OCI-LY3 (cell line): ENCODE results near the gene MFSD6.
"Not testable (repeated sequence)": the region's sequence is repeated elsewhere in the genome, so short reads cannot be mapped to it uniquely, and the experiment has no call there.

Experiments
- H2AFZ ChIP-seq: fragments of 200-600, 300-600 bp; shearing (Covaris generic); 2 replicates; pipeline ENCODE4 v1.6.0; 2014; ENCODE audit warnings: antibody characterized with exemption, low read depth, low read length
- H3K27ac ChIP-seq: fragments of 200-600, 300-600 bp; sonication (generic); 2 replicates; pipeline ENCODE4 v1.5.1; 2014; ENCODE audit warnings: mild to moderate bottlenecking, low read length, moderate library complexity, mixed read lengths
- H3K27me3 ChIP-seq: fragments of 200-600, 300-600 bp; sonication (generic); 2 replicates; pipeline ENCODE4 v1.6.1; 2014; ENCODE audit warnings: low read depth, low read length, mixed read lengths
- H3K36me3 ChIP-seq: fragments of 200-600, 300-600 bp; sonication (generic); replicated peaks from 2 replicates; pipeline ENCODE3; 2014; ENCODE audit warnings: low read depth, low read length, mixed read lengths
- H3K4me1 ChIP-seq: fragments of 300-600, 200-600 bp; sonication (generic); 2 replicates; pipeline ENCODE4 v1.6.1; 2014; ENCODE audit warnings: low read length, mixed read lengths
- H3K4me2 ChIP-seq: fragments of 200-600, 300-600 bp; sonication (generic); 2 replicates; pipeline ENCODE4 v1.6.1; 2014; ENCODE audit warnings: low read length, mixed read lengths
- H3K4me3 ChIP-seq: fragments of 300-600, 200-600 bp; sonication (generic); 2 replicates; pipeline ENCODE4 v1.5.1; 2014; ENCODE audit warnings: antibody characterized with exemption, mild to moderate bottlenecking, low read length, moderate library complexity
- H3K79me2 ChIP-seq: fragments of 300-600, 200-600 bp; shearing (Covaris generic); 2 replicates; pipeline ENCODE4 v1.6.1; 2014; ENCODE audit warnings: mild to moderate bottlenecking, low read length, mixed read lengths
- H3K9ac ChIP-seq: fragments of 300-600, 200-600 bp; shearing (Covaris generic); 2 replicates; pipeline ENCODE4 v1.6.0; 2014; ENCODE audit warnings: mild to moderate bottlenecking, low read length, moderate library complexity
- H3K9me3 ChIP-seq: fragments of 200-600, 300-600 bp; shearing (Covaris generic); 2 replicates; pipeline ENCODE4 v1.6.1; 2014; ENCODE audit warnings: low read length, mixed read lengths; ENCODE audit not compliant: insufficient read depth
- H4K20me1 ChIP-seq: fragments of 200-600, 300-600 bp; sonication (generic); 2 replicates; pipeline ENCODE4 v1.6.1; 2016; ENCODE audit warnings: low read length, mixed read lengths; ENCODE audit not compliant: insufficient read depth
- CTCF ChIP-seq: fragments of 200-600, 300-600 bp; sonication (generic); IDR thresholded peaks from 2 replicates; pipeline ENCODE4 v1.5.1; 2014; ENCODE audit warnings: antibody characterized with exemption, low read length, low read depth
- EZH2phosphoT487 ChIP-seq: fragments of 200-600 bp; shearing (Covaris generic); IDR thresholded peaks from 2 replicates; pipeline ENCODE4 v1.6.1; 2018; ENCODE audit warnings: antibody characterized with exemption, mixed run types, low read depth

Gene MFSD6

DNA sequence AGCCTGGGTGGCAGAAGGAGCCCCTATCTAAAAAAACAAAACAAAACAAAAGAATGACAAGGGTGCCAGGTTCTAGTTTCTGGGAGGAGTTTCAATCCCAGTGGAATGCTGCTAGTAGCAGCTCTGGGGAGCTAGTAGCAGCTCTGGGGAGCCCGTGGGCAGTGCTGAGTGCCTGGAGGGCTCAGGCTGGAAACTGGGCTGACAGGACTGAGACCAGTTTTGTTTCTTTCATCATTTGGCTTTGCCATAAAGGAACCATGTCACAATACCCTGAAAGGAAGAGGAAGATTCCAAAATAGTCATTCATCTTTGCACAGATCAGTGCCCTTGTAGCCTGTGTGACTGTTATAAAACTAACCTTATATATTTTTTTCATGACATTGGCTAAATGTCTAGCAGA lies 10.6 kb downstream of the MFSD6 start:
- Histone ChIP-seq H3K9ac (no peak overlapping the region), H3K9me3 (no peaks in the 10 kb centered on the region), H3K27me3 (no peaks in the 10 kb centered on the region), H3K4me1 (no peaks in the 10 kb centered on the region), H2AFZ (no peak overlapping the region), H3K4me3 (no peak overlapping the region), H4K20me1 (no peaks in the 10 kb centered on the region), H3K36me3 (no peaks in the 10 kb centered on the region), H3K4me2 (no peak overlapping the region), H3K27ac (no peak overlapping the region), H3K79me2 (no peaks in the 10 kb centered on the region)
- TF ChIP-seq EZH2phosphoT487 (no peak), CTCF (no peak)

- no peaks in the 10 kb centered on the region for H3K79me2 ChIP-seq
These were observed 12.6 kb downstream of the MFSD6 start for GRCh38 chr2:190420801-190421200.

DNA sequence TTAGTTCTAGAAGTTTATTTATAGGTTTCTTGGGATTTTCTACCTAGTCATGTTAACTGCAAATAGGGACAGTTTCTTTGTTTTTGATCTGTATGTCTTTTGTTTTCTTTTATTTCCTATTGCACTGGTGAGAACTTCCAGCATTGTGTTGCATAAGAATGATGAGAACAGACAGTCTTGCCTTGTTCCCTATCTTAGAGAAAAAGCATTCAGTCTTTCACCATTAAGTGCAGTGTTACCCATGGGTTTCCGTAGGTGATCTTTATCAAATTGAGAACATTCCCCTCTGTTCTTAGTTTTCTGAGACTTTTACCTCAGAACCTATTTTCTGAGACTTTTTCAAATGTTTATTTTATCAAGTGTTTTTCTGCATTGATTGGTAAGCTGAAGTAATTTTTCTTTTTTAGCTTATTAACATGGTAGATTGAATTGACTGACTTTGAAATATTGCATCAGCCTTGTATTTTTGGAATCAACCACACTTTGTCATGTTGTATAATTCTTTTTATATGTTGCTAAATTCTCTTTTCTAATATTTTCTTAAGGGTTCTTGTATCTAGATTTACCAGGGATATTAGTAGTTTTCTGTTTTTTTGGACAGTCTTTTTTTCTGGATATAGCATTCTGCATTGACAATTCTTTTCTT lies 17.2 kb downstream of the MFSD6 start:
- Histone ChIP-seq H3K4me3 (no peak overlapping the region), H3K4me2 (no peak overlapping the region), H3K9me3 (no peaks in the 10 kb centered on the region), H3K36me3 (no peaks in the 10 kb centered on the region), H4K20me1 (no peaks in the 10 kb centered on the region), H3K27ac (no peak overlapping the region), H3K9ac (no peak overlapping the region), H2AFZ (no peak overlapping the region), H3K79me2 (no peaks in the 10 kb centered on the region), H3K4me1 (no peaks in the 10 kb centered on the region), H3K27me3 (no peaks in the 10 kb centered on the region)
- no peak for TF ChIP-seq EZH2phosphoT487
- TF ChIP-seq CTCF, result no peak

More at GRCh38 chr2:190420801-190421200, 12.6 kb downstream of the MFSD6 start:
- no peaks in the 10 kb centered on the region for H3K27me3 ChIP-seq
- no peaks in the 10 kb centered on the region for H3K4me1 ChIP-seq
- H4K20me1 ChIP-seq, result no peaks in the 10 kb centered on the region
- TF ChIP-seq CTCF (no peak), EZH2phosphoT487 (no peak)
- no peaks in the 10 kb centered on the region for H3K36me3 ChIP-seq
- no peak overlapping the region for H3K4me2 ChIP-seq
- H2AFZ ChIP-seq, result no peak overlapping the region
- H3K9me3 ChIP-seq, result no peaks in the 10 kb centered on the region
- H3K4me3 ChIP-seq, result no peak overlapping the region
- H3K9ac ChIP-seq, result no peak overlapping the region
- no peak overlapping the region for H3K27ac ChIP-seq

- Histone ChIP-seq H3K4me3 (no peak overlapping the region), H3K79me2 (no peaks in the 10 kb centered on the region), H2AFZ (no peak overlapping the region), H3K27ac (no peak overlapping the region), H3K27me3 (no peaks in the 10 kb centered on the region), H4K20me1 (no peaks in the 10 kb centered on the region), H3K4me1 (no peaks in the 10 kb centered on the region), H3K9me3 (no peaks in the 10 kb centered on the region), H3K36me3 (no peaks in the 10 kb centered on the region), H3K4me2 (no peak overlapping the region), H3K9ac (no peak overlapping the region)
- TF ChIP-seq EZH2phosphoT487 (no peak), CTCF (no peak)
These were observed 17.9 kb downstream of the MFSD6 start for GRCh38 chr2:190425883-190426658.

GRCh38 chr2:190430866-190431265 lies 22.7 kb downstream of the MFSD6 start:
- H3K27me3 ChIP-seq, H3K9me3 ChIP-seq, H2AFZ ChIP-seq, H3K27ac ChIP-seq, H3K4me1 ChIP-seq, H3K4me2 ChIP-seq, H3K36me3 ChIP-seq, H3K4me3 ChIP-seq, H3K9ac ChIP-seq, H3K79me2 ChIP-seq, H4K20me1 ChIP-seq: not testable (repeated sequence)
